Testis (tissue), 2 donors: ENCODE data around the gene KIF1A.

Source experiments
- POLR2A ChIP-seq: fragments of 450-650 bp; IDR thresholded peaks from one replicate; pipeline ENCODE4 v1.6.1; 2017; ENCODE audit warnings: antibody characterized with exemption, mild to moderate bottlenecking, moderate library complexity
- TF ChIP-seq, protein P1 (sequence below), 3 experiments: fragments of 450-650 bp in 2 of 3; fragments of 200-600 bp in 1 of 3; sonication (generic) in 1 of 3; IDR thresholded peaks; one replicate each; pipeline ENCODE4 v1.5.1; 2016 to 2019; ENCODE audit warnings: antibody characterized with exemption in 3 of 3, mild to moderate bottlenecking in 2 of 3, moderate library complexity in 1 of 3

GRCh38 chr2:240741091-240741490 lies 78.9 kb downstream of the KIF1A start:
- TF ChIP-seq, protein P1, sequence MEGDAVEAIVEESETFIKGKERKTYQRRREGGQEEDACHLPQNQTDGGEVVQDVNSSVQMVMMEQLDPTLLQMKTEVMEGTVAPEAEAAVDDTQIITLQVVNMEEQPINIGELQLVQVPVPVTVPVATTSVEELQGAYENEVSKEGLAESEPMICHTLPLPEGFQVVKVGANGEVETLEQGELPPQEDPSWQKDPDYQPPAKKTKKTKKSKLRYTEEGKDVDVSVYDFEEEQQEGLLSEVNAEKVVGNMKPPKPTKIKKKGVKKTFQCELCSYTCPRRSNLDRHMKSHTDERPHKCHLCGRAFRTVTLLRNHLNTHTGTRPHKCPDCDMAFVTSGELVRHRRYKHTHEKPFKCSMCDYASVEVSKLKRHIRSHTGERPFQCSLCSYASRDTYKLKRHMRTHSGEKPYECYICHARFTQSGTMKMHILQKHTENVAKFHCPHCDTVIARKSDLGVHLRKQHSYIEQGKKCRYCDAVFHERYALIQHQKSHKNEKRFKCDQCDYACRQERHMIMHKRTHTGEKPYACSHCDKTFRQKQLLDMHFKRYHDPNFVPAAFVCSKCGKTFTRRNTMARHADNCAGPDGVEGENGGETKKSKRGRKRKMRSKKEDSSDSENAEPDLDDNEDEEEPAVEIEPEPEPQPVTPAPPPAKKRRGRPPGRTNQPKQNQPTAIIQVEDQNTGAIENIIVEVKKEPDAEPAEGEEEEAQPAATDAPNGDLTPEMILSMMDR (IDR thresholded peaks at IDR 0.05): no peak
- no peak for TF ChIP-seq POLR2A
